Measurements from ENCODE around the gene WDR20. TPM values are rescaled to one million over a fixed set of nuclear protein-coding genes. Genes with fewer than 3 reads are reported as not detected.

WDR20 gene
- total and polyA plus RNA-seq, 2 donors (not counting 1 experiment from before 2014, with no cell fraction given), result 12.4 to 64.0 TPM

GRCh38 chr14:102116361-102117180 is 23.1 kb upstream of the WDR20 start:
- Histone ChIP-seq H2AFZ (ENCODE audit: insufficient read depth, low read depth, low read length, poor library complexity, severe bottlenecking) (no peak overlapping the region), H4K20me1 (ENCODE audit: control insufficient read depth, insufficient read depth, low read length, poor library complexity, severe bottlenecking) (no peaks in the 10 kb centered on the region), H3K4me3 (ENCODE audit: control extremely low read depth in 1 of 5, extremely low read depth in 1 of 5, insufficient read depth in 1 of 5, low read depth in 2 of 5, low read length in 4 of 5) (no peak overlapping the region), H3K4me2 (replicated peaks; ENCODE audit: low read depth, low read length, poor library complexity, severe bottlenecking) (no peak overlapping the region), H3K27me3 (replicated peaks in 1 of 4; ENCODE audit: control extremely low read depth in 1 of 4, control insufficient read depth in 3 of 4, insufficient read depth in 4 of 4, low read length in 3 of 4) (no peaks in the 10 kb centered on the region), H3K4me1 (ENCODE audit: control insufficient read depth in 2 of 2, insufficient read depth in 2 of 2, low read length in 2 of 2) (no peaks in the 10 kb centered on the region), H3K79me2 (ENCODE audit: control insufficient read depth, insufficient read depth, low read length) (no peaks in the 10 kb centered on the region), H3K36me3 (replicated peaks in 1 of 2; ENCODE audit: control extremely low read depth in 1 of 2, control insufficient read depth in 1 of 2, extremely low read depth in 1 of 2, insufficient read depth in 2 of 2, low read length in 1 of 2) (no peaks in the 10 kb centered on the region), H3K27ac (ENCODE audit: low read length in 2 of 2) (no peak overlapping the region), H3K9me3 (ENCODE audit: control extremely low read depth in 1 of 3, control insufficient read depth in 2 of 3, insufficient read depth in 1 of 3, low read length in 2 of 3) (peaks cover 0 to 19% (median 11%) of the 10 kb centered on the region in 3 donors), H3K9ac (ENCODE audit: low read length) (no peak overlapping the region)
- intact Hi-C loops (cut with micrococcal nuclease), result no loop called here
- no peak for ATAC-seq (ENCODE audit: low read depth)
- H3K27ac Mint-ChIP-seq, result no peak overlapping the region
- no peak for DNase-seq
- H3K4me3 Mint-ChIP-seq, result no peak overlapping the region
- 93% methylated on average over 11 of the region's 13 CpGs for WGBS (ENCODE audit: insufficient coverage)
- CTCF ChIA-PET, result no interaction called here
- TF ChIP-seq CTCF (IDR thresholded peaks at IDR 0.05) (no peak), EZH2 (IDR thresholded peaks at IDR 0.05; ENCODE audit: borderline replicate concordance, insufficient read depth, low read depth, low read length, poor library complexity, severe bottlenecking) (no peak)
- POLR2A ChIA-PET, result interaction anchor here (0.5 kb wide), 1 partner anchor 8 kb away, joined by 4 read pairs; no protein-coding TSS in a partner anchor
- H3K4me1 Mint-ChIP-seq, result no peaks in the 10 kb centered on the region
- peaks cover 3% of the 10 kb centered on the region for H3K9me3 Mint-ChIP-seq (ENCODE audit: insufficient read depth)
- H3K27me3 Mint-ChIP-seq, result no peaks in the 10 kb centered on the region

- no peak overlapping the region for H3K27ac Mint-ChIP-seq
- 100% methylated on average over 3 of the region's 3 CpGs for WGBS (ENCODE audit: insufficient coverage)
Observed at GRCh38 chr14:102117852-102118251, 21.8 kb upstream of the WDR20 start.

More at GRCh38 chr14:102117852-102118251, 21.8 kb upstream of the WDR20 start:
- no peak for TF ChIP-seq CTCF (IDR thresholded peaks at IDR 0.05)
- no peak for TF ChIP-seq EZH2 (IDR thresholded peaks at IDR 0.05; ENCODE audit: borderline replicate concordance, insufficient read depth, low read depth, low read length, poor library complexity, severe bottlenecking)
- POLR2A ChIA-PET, result no interaction called here
- Histone ChIP-seq H3K79me2 (ENCODE audit: control insufficient read depth, insufficient read depth, low read length) (no peaks in the 10 kb centered on the region), H3K9me3 (ENCODE audit: control extremely low read depth in 1 of 3, control insufficient read depth in 2 of 3, insufficient read depth in 1 of 3, low read length in 2 of 3) (peaks cover 0 to 19% (median 10%) of the 10 kb centered on the region in 3 donors), H3K4me1 (ENCODE audit: control insufficient read depth in 2 of 2, insufficient read depth in 2 of 2, low read length in 2 of 2) (no peaks in the 10 kb centered on the region), H3K27ac (ENCODE audit: low read length in 2 of 2) (no peak overlapping the region), H4K20me1 (ENCODE audit: control insufficient read depth, insufficient read depth, low read length, poor library complexity, severe bottlenecking) (no peaks in the 10 kb centered on the region), H3K4me3 (ENCODE audit: control extremely low read depth in 1 of 5, extremely low read depth in 1 of 5, insufficient read depth in 1 of 5, low read depth in 2 of 5, low read length in 4 of 5) (no peak overlapping the region), H2AFZ (ENCODE audit: insufficient read depth, low read depth, low read length, poor library complexity, severe bottlenecking) (no peak overlapping the region), H3K27me3 (replicated peaks in 1 of 4; ENCODE audit: control extremely low read depth in 1 of 4, control insufficient read depth in 3 of 4, insufficient read depth in 4 of 4, low read length in 3 of 4) (no peaks in the 10 kb centered on the region), H3K4me2 (replicated peaks; ENCODE audit: low read depth, low read length, poor library complexity, severe bottlenecking) (no peak overlapping the region), H3K36me3 (replicated peaks in 1 of 2; ENCODE audit: control extremely low read depth in 1 of 2, control insufficient read depth in 1 of 2, extremely low read depth in 1 of 2, insufficient read depth in 2 of 2, low read length in 1 of 2) (no peaks in the 10 kb centered on the region), H3K9ac (ENCODE audit: low read length) (no peak overlapping the region)
- Mint-ChIP-seq H3K4me1 (no peaks in the 10 kb centered on the region), H3K4me3 (no peak overlapping the region), H3K9me3 (ENCODE audit: insufficient read depth) (peaks cover 3% of the 10 kb centered on the region), H3K27me3 (no peaks in the 10 kb centered on the region)
- DNase-seq (no peak), ATAC-seq (ENCODE audit: low read depth) (no peak)
- CTCF ChIA-PET, result no interaction called here
- intact Hi-C loops (cut with micrococcal nuclease), result no loop called here
